ENCODE measurements around the gene ZNF414.

The ZNF414 gene

GRCh38 chr19:8469613-8470368 is 44.2 kb downstream of the ZNF414 start:
- Histone ChIP-seq H3K27ac (ENCODE audit: low read depth, low read length) (no peak overlapping the region), H3K36me3 (ENCODE audit: control insufficient read depth in 1 of 2, insufficient read depth in 2 of 2, low read length in 2 of 2) (peaks cover 68 to 95% of the 10 kb centered on the region in 2 donors), H3K4me3 (ENCODE audit: low read depth in 1 of 2, low read length in 2 of 2) (no peak overlapping the region), H3K27me3 (ENCODE audit: control insufficient read depth in 1 of 2, insufficient read depth in 2 of 2, low read length in 2 of 2) (no peaks in the 10 kb centered on the region), H3K4me1 (ENCODE audit: control insufficient read depth in 1 of 2, insufficient read depth in 2 of 2, low read length in 2 of 2) (no peaks in the 10 kb centered on the region), H3K9me3 (ENCODE audit: control insufficient read depth in 1 of 2, low read length in 2 of 2) (no peaks in the 10 kb centered on the region), H3K9ac (ENCODE audit: low read depth in 1 of 2, low read length in 2 of 2) (no peak overlapping the region)

GRCh38 chr19:8468761-8469373 is 45.1 kb downstream of the ZNF414 start:
- H3K4me3 ChIP-seq (ENCODE audit: low read depth in 1 of 2, low read length in 2 of 2) = no peak overlapping the region
- H3K4me1 ChIP-seq (ENCODE audit: control insufficient read depth in 1 of 2, insufficient read depth in 2 of 2, low read length in 2 of 2) = no peaks in the 10 kb centered on the region
- no peaks in the 10 kb centered on the region for H3K9me3 ChIP-seq (ENCODE audit: control insufficient read depth in 1 of 2, low read length in 2 of 2)
- no peak overlapping the region for H3K27ac ChIP-seq (ENCODE audit: low read depth, low read length)
- no peak overlapping the region for H3K9ac ChIP-seq (ENCODE audit: low read depth in 1 of 2, low read length in 2 of 2)
- peaks cover 64 to 96% of the 10 kb centered on the region in 2 donors for H3K36me3 ChIP-seq (ENCODE audit: control insufficient read depth in 1 of 2, insufficient read depth in 2 of 2, low read length in 2 of 2)
- no peaks in the 10 kb centered on the region for H3K27me3 ChIP-seq (ENCODE audit: control insufficient read depth in 1 of 2, insufficient read depth in 2 of 2, low read length in 2 of 2)

GRCh38 chr19:8468124-8468523 is 45.8 kb downstream of the ZNF414 start:
- H3K27me3 ChIP-seq (ENCODE audit: control insufficient read depth in 1 of 2, insufficient read depth in 2 of 2, low read length in 2 of 2) = no peaks in the 10 kb centered on the region
- peaks cover 65 to 97% of the 10 kb centered on the region in 2 donors for H3K36me3 ChIP-seq (ENCODE audit: control insufficient read depth in 1 of 2, insufficient read depth in 2 of 2, low read length in 2 of 2)
- H3K9ac ChIP-seq (ENCODE audit: low read depth in 1 of 2, low read length in 2 of 2) = no peak overlapping the region
- no peaks in the 10 kb centered on the region for H3K9me3 ChIP-seq (ENCODE audit: control insufficient read depth in 1 of 2, low read length in 2 of 2)
- no peak overlapping the region for H3K4me3 ChIP-seq (ENCODE audit: low read depth in 1 of 2, low read length in 2 of 2)
- H3K4me1 ChIP-seq (ENCODE audit: control insufficient read depth in 1 of 2, insufficient read depth in 2 of 2, low read length in 2 of 2) = no peaks in the 10 kb centered on the region
- H3K27ac ChIP-seq (ENCODE audit: low read depth, low read length) = no peak overlapping the region

- H3K9ac ChIP-seq (ENCODE audit: low read depth in 1 of 2, low read length in 2 of 2) = no peak overlapping the region
- peaks cover 58 to 85% of the 10 kb centered on the region in 2 donors for H3K36me3 ChIP-seq (ENCODE audit: control insufficient read depth in 1 of 2, insufficient read depth in 2 of 2, low read length in 2 of 2)
These were observed 47.9 kb downstream of the ZNF414 start for GRCh38 chr19:8466018-8466417.

GRCh38 chr19:8463365-8463764 is 50.6 kb downstream of the ZNF414 start:
- Histone ChIP-seq H3K9ac (ENCODE audit: low read depth in 1 of 2, low read length in 2 of 2) (no peak overlapping the region), H3K4me3 (ENCODE audit: low read depth in 1 of 2, low read length in 2 of 2) (no peak overlapping the region), H3K4me1 (ENCODE audit: control insufficient read depth in 1 of 2, insufficient read depth in 2 of 2, low read length in 2 of 2) (peaks cover 21 to 22% of the 10 kb centered on the region in 2 donors), H3K27ac (ENCODE audit: low read depth, low read length) (no peak overlapping the region), H3K36me3 (ENCODE audit: control insufficient read depth in 1 of 2, insufficient read depth in 2 of 2, low read length in 2 of 2) (peaks cover 34 to 68% of the 10 kb centered on the region in 2 donors), H3K27me3 (ENCODE audit: control insufficient read depth in 1 of 2, insufficient read depth in 2 of 2, low read length in 2 of 2) (no peaks in the 10 kb centered on the region), H3K9me3 (ENCODE audit: control insufficient read depth in 1 of 2, low read length in 2 of 2) (no peaks in the 10 kb centered on the region)

More at GRCh38 chr19:8466018-8466417, 47.9 kb downstream of the ZNF414 start:
- H3K4me1 ChIP-seq (ENCODE audit: control insufficient read depth in 1 of 2, insufficient read depth in 2 of 2, low read length in 2 of 2) = peaks cover 0 to under 1% of the 10 kb centered on the region in 2 donors
- H3K4me3 ChIP-seq (ENCODE audit: low read depth in 1 of 2, low read length in 2 of 2) = no peak overlapping the region
- no peak overlapping the region for H3K27ac ChIP-seq (ENCODE audit: low read depth, low read length)
- no peaks in the 10 kb centered on the region for H3K9me3 ChIP-seq (ENCODE audit: control insufficient read depth in 1 of 2, low read length in 2 of 2)
- no peaks in the 10 kb centered on the region for H3K27me3 ChIP-seq (ENCODE audit: control insufficient read depth in 1 of 2, insufficient read depth in 2 of 2, low read length in 2 of 2)

- Histone ChIP-seq H3K27me3 (ENCODE audit: control insufficient read depth in 1 of 2, insufficient read depth in 2 of 2, low read length in 2 of 2) (no peaks in the 10 kb centered on the region), H3K9me3 (ENCODE audit: control insufficient read depth in 1 of 2, low read length in 2 of 2) (no peaks in the 10 kb centered on the region), H3K9ac (ENCODE audit: low read depth in 1 of 2, low read length in 2 of 2) (no peak overlapping the region), H3K36me3 (ENCODE audit: control insufficient read depth in 1 of 2, insufficient read depth in 2 of 2, low read length in 2 of 2) (peaks cover 33 to 62% of the 10 kb centered on the region in 2 donors), H3K27ac (ENCODE audit: low read depth, low read length) (no peak overlapping the region), H3K4me1 (ENCODE audit: control insufficient read depth in 1 of 2, insufficient read depth in 2 of 2, low read length in 2 of 2) (peaks cover 21 to 30% of the 10 kb centered on the region in 2 donors), H3K4me3 (ENCODE audit: low read depth in 1 of 2, low read length in 2 of 2) (no peak overlapping the region)
These were observed 51.4 kb downstream of the ZNF414 start for GRCh38 chr19:8462571-8462970.

GRCh38 chr19:8461891-8462290 is 52.1 kb downstream of the ZNF414 start:
- Histone ChIP-seq H3K27ac (ENCODE audit: low read depth, low read length) (no peak overlapping the region), H3K4me3 (ENCODE audit: low read depth in 1 of 2, low read length in 2 of 2) (no peak overlapping the region), H3K9ac (ENCODE audit: low read depth in 1 of 2, low read length in 2 of 2) (no peak overlapping the region), H3K9me3 (ENCODE audit: control insufficient read depth in 1 of 2, low read length in 2 of 2) (no peaks in the 10 kb centered on the region), H3K36me3 (ENCODE audit: control insufficient read depth in 1 of 2, insufficient read depth in 2 of 2, low read length in 2 of 2) (peaks cover 28 to 59% of the 10 kb centered on the region in 2 donors), H3K27me3 (ENCODE audit: control insufficient read depth in 1 of 2, insufficient read depth in 2 of 2, low read length in 2 of 2) (no peaks in the 10 kb centered on the region), H3K4me1 (ENCODE audit: control insufficient read depth in 1 of 2, insufficient read depth in 2 of 2, low read length in 2 of 2) (peaks cover 21 to 30% of the 10 kb centered on the region in 2 donors)

- Histone ChIP-seq H3K9me3 (ENCODE audit: control insufficient read depth in 1 of 2, low read length in 2 of 2) (no peaks in the 10 kb centered on the region), H3K4me3 (ENCODE audit: low read depth in 1 of 2, low read length in 2 of 2) (no peak overlapping the region), H3K9ac (ENCODE audit: low read depth in 1 of 2, low read length in 2 of 2) (no peak overlapping the region), H3K27me3 (ENCODE audit: control insufficient read depth in 1 of 2, insufficient read depth in 2 of 2, low read length in 2 of 2) (no peaks in the 10 kb centered on the region), H3K36me3 (ENCODE audit: control insufficient read depth in 1 of 2, insufficient read depth in 2 of 2, low read length in 2 of 2) (peaks cover 32 to 59% of the 10 kb centered on the region in 2 donors), H3K27ac (ENCODE audit: low read depth, low read length) (no peak overlapping the region), H3K4me1 (ENCODE audit: control insufficient read depth in 1 of 2, insufficient read depth in 2 of 2, low read length in 2 of 2) (peaks cover 21 to 30% of the 10 kb centered on the region in 2 donors)
These were observed 52.6 kb downstream of the ZNF414 start for GRCh38 chr19:8461376-8461775.

GRCh38 chr19:8460516-8461298 is 53.3 kb downstream of the ZNF414 start:
- Histone ChIP-seq H3K27ac (ENCODE audit: low read depth, low read length) (no peak overlapping the region), H3K9ac (ENCODE audit: low read depth in 1 of 2, low read length in 2 of 2) (no peak overlapping the region), H3K36me3 (ENCODE audit: control insufficient read depth in 1 of 2, insufficient read depth in 2 of 2, low read length in 2 of 2) (peaks cover 32 to 57% of the 10 kb centered on the region in 2 donors), H3K9me3 (ENCODE audit: control insufficient read depth in 1 of 2, low read length in 2 of 2) (no peaks in the 10 kb centered on the region), H3K27me3 (ENCODE audit: control insufficient read depth in 1 of 2, insufficient read depth in 2 of 2, low read length in 2 of 2) (no peaks in the 10 kb centered on the region), H3K4me3 (ENCODE audit: low read depth in 1 of 2, low read length in 2 of 2) (no peak overlapping the region), H3K4me1 (ENCODE audit: control insufficient read depth in 1 of 2, insufficient read depth in 2 of 2, low read length in 2 of 2) (peaks cover 21 to 30% of the 10 kb centered on the region in 2 donors)
